ENCODE measurements around the gene ZNF689.

DNA sequence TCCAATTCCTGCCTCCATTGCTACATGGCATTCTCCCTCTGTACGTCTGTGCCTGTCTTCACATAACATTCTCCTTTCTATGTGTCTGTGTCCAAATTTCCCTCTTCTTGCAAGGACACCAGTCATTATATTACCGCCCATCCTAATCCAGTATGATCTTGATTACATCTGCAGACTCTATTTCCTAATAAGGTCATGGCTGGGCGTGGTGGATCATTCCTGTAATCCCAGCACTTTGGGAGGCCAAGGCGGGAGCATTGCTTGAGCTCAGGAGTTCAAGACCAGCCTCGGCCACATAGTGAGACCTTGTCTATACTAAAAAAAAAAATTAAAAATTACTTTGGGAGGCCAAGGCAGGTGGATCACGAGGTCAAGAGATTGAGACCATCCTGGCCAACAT lies 35.5 kb upstream of the ZNF689 start:
- TF ChIP-seq, protein P1, sequence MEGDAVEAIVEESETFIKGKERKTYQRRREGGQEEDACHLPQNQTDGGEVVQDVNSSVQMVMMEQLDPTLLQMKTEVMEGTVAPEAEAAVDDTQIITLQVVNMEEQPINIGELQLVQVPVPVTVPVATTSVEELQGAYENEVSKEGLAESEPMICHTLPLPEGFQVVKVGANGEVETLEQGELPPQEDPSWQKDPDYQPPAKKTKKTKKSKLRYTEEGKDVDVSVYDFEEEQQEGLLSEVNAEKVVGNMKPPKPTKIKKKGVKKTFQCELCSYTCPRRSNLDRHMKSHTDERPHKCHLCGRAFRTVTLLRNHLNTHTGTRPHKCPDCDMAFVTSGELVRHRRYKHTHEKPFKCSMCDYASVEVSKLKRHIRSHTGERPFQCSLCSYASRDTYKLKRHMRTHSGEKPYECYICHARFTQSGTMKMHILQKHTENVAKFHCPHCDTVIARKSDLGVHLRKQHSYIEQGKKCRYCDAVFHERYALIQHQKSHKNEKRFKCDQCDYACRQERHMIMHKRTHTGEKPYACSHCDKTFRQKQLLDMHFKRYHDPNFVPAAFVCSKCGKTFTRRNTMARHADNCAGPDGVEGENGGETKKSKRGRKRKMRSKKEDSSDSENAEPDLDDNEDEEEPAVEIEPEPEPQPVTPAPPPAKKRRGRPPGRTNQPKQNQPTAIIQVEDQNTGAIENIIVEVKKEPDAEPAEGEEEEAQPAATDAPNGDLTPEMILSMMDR (conservative IDR thresholded peaks at IDR 0.05 in 1 of 2, IDR thresholded peaks at IDR 0.05 in 1 of 2; ENCODE audit: extremely low read depth in 1 of 2, insufficient read depth in 1 of 2, low read depth in 1 of 2, low read length in 2 of 2), result no peak
- TF ChIP-seq EZH2 (IDR thresholded peaks at IDR 0.05; ENCODE audit: borderline replicate concordance, low read length), result no peak
